NCI-H187 (cell line): ENCODE measurements around the gene HSPBP1.
"Not testable (repeated sequence)": the region's sequence is repeated elsewhere in the genome, so short reads cannot be mapped to it uniquely, and the experiment has no call there.

Source experiments
- DNase-seq, 2 experiments: peaks; one replicate each; lab custom pipeline; 2025; lab: John Stamatoyannopoulos, UW

The HSPBP1 gene

DNA sequence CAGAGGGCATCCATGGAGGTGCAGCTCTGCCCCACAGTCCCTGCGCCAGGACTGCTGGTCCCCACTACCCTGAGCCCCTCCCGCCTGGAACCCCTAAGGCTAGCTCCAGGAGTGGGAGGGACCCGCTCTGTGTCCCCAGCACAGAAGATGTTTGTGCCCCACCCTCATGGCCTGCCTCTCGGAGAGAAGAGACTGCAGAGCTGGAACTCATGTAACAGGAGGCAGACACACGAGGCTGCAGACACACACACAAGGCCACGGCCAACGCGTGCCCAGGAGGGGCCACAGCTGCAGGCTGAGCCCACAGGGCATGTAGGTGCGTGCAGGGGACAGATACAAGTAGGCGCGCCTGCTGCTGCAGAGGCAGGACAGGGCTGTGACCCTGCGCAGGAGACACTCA, 40.9 kb downstream of the HSPBP1 start:
- no peak for DNase-seq

DNA sequence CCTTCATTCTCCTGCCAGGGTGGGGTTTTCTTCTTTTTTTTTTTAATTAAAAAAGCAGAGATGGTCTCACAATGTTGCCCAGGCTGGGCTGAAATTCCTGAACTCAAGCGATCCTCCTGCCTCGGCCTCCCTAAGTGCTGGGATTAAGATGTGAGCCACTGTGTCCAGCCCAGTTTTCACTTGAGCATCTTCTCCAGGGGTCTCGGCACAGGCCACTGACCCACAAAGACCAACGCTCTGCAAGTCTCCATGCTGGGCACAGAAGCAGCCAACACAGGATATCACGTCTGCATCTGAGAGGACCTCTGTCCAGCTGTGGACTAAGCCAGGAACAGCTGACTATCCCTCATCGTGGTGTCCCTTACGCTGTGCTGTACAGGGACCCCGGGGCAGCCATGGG, 41.9 kb downstream of the HSPBP1 start:
- DNase-seq = no peak

DNA sequence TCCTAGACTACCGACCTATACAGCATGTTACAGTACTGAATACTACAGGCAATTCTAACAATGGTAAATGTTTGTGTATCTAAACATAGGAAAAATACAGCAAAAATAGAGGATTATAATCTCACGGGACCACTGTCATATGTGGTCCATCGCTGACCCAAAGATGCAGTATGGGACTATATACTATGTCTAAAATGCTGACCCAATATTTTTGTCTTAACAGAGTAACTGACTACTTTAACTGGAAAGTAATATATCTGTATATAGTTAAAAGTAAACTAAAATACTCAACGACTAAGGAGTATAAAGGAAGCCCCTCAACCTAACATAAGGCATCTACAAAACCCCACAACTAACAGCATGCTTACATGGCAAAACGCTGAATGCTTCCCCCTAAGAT, 46.9 kb downstream of the HSPBP1 start:
- no peak for DNase-seq

DNA sequence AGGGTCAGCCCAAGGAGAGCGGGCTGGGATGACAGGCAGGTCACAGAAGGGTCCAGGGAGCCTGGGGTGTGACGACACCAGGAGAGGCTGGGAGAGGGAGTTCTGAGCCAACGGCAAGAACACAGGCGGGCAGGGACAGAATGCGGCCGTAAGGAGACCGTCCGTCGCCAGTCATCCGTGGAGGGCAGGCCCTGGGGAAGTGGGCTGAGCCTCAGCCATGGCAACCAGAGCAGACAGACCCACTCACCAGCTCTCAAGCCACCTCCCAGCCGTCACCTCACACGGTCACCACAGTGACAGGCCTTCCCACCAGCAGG, 47.7 kb downstream of the HSPBP1 start:
- DNase-seq = no peak

DNA sequence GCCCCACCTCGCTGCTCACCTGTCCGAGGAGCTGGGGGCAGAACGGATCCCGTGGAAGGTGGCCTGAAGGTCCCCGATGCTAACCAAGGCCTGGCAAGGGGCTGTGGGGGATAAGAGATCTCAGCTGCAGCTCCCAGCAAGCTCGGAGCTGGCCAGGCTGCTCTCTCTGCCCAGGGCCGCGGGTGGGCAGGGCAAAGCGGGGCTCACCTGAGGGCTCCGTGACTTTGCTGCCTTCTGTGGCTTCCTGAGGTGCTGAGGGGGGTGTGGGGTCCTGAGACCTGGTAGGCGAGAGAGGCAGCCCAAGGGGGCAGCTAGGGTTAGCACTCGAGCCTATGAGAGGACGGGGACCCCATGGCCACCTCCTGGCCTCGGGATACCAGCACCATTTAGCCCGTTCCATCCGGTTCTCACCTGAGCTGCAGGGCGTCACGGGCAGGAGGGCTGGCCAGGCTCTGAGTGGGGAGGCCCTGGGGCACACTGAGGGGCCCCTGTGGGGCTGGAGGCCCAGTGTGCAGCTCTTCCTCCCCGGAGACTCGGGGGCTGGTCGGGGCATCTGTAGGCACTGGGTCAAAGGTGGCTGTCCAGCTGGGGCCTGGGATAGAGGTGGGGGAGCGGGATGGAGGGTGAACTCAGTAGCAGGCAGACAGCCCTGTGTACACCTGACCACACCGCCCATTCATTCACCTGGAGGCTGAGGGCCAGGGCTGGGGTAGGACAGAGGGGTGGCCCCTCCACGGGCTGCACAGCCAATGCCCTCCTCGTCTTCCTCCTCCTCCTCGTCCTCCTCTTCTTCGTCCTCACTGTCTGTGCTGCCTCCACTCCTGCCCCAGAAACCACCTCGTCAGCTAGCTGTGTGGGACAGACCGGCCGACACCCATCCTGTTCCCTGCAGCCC, 48.3 kb downstream of the HSPBP1 start:
- no peak for DNase-seq

DNA sequence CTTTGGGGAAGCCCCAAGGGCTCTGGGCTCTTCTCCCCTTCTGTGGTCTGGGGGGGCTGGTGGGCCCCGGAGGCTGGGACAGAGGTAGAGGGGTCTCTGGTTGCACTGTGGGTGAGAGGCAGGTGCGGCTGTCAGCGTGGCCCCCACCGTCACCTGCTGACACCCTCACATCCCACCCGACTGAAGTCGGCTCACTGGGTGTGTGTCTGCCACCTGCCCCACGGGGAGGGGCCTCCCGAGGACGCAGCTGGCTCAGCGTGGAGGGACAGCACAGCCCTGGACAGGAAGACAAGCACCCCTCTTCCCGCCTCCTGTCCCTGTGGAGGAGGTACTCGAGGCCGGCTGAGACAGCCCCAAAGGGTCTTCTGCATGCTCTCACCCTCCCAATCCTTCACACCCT, 49.1 kb downstream of the HSPBP1 start:
- no peak for DNase-seq

DNA sequence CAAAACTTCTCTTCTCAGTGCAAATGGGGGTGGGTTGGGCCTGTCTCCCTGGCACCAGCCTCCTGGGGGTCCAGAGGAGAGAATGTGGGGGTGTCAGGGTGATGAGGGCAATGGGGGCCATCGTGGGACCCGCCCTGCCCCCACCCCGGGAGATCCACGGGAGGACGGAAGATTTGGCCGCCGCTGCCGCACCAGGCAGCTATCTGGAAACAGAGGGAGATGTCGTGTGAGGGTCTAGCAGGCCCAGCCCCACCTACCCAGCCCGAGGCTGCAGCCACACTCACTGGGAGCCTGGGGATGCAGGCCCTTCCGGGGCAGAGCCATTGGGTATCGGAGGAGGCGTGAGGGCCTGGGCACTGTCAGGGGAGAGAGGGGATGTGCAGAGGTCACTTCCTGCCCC, 49.6 kb downstream of the HSPBP1 start:
- DNase-seq = no peak

DNA sequence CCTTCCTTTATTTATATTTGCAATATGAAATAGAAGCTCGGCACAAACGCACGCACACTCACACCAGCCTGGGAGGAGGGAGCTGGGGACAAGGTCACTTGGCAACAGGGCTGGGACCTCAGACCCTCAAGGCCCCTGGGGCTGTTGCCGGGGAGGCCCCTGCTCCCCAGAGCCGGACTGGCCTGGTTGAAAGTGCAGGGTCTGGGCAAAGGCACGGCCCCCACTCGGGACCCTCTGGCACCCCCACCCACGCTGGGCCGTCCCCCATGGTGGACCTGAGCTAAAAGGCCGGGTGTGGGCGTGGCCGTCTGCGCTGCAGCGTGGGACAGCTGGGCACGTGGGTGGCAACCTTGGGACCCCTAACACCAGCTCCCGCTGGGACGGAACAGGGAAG, 50.1 kb downstream of the HSPBP1 start:
- DNase-seq = no peak

DNA sequence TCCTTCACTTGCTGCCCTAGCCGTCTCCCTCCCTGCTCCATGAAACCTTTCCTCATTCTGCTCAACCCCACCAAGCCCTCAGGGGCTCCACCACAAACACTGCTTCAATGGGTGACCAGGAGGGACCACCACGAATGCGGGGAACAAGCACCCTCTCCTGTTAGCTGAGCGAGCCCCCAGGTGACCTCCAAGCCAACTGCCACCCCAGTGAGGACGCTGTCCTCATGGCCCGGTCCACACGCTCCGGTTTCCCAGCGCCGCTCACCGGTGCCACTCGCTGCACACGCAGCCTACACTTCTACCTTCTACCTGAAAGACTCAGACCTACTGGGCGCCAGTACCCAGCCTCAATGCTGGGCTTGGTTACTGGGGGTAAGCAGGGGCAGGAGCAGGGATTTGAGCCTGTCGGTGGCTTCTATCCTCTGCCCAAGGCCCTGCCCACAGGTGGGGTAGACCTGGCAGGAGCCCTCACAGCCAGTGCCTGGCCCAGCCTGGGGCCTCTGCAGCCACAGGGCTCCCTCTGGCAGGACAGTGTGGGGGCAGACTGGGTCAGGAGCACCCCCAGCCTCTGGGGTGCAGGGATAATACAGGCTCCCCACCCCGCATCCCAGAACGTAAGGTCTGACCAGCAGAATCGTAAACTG, 50.6 kb downstream of the HSPBP1 start:
- DNase-seq = no peak

DNA sequence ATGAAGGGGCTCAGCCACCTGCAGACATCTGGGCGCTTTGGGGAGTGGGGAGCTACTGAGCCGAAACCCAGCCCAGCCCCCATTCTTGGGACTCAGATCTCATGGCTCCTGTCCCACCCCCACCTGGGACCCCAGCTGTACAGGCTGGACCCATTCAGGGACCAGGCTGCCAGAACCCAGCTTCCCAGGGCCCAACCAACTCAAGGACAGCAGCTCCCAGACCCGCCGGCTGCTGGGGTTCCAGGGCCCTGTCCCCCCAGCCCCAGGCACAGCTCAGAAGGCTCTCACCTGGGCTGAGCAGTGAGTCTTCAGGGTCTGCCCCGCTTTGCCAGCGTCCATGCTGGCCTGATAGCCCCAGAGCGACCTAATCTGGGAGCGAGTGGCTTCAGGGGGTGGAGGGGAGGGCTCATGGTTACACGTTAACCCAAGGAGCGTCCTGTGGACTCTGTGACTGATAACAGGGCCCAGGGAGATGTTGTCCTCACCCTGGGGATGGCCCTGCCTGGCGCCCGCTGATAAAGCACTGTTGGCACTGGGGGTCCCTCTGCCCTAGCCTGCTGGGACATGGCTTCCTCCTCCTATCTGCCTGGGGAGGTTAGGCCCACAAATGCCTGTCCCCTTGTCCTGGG, 51.4 kb downstream of the HSPBP1 start, which contains the start of gene TMEM86B:
Gene TMEM86B (minus strand): TSS at position 361 of the 629 bp plus-strand sequence. CDS start 22 bp downstream, at position 339.
- no peak for DNase-seq

DNA sequence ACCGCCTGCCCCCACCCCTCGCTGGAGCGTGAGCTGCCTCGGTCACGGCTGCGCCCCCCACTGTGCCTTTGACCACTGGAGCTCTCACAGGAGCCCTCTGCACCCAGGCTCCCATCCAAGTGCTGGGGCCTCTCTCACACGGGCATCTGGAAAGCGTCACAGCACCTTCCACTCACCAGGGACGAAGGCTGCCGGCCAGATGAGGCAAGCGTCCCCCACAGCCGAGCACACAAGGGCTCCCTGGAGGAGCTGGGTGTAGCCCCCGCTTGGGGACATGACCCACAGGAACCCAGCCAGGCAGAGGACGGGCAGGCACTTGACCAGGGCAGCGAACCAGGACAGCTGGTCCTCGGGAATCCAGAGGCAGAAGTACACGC, 51.9 kb downstream of the HSPBP1 start:
- DNase-seq = no peak

DNA sequence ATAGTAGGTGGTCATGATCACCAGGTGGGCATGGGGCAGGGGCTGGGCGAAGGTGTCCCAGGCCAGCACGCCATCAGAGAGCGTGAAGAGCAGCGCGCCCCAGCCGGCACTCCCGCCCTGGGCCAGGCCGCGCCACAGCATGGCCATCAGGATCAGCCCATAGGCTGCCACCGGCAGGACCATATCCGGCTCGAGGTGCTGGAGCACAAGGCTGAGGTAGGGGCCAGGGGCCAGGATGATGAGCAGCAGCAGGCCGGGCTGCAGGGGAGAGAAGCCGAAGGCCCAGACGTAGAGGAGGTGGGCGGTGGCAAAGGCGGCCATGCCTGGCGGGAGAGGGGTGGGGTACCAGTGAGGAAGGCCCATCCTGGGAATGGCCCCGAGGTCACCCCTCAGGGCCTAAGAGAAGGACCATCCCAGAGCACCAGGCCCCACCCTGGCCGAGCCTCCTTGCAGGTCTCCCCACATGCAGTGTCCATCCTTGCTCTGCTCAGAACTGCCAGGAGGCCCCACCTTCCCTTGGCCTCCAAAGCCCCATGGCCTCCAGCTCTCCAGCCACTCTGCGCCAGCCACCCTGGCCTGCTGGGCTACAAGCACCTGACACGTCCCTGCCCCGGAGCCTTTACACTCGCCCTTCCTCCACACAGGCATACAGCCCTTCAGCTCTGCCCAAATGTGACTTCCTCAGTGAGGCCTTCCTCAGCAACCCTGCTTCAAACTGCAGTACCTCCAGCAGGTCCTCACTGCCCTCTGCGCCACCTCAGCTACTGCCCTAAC, 52.5 kb downstream of the HSPBP1 start:
- DNase-seq = no peak

DNA sequence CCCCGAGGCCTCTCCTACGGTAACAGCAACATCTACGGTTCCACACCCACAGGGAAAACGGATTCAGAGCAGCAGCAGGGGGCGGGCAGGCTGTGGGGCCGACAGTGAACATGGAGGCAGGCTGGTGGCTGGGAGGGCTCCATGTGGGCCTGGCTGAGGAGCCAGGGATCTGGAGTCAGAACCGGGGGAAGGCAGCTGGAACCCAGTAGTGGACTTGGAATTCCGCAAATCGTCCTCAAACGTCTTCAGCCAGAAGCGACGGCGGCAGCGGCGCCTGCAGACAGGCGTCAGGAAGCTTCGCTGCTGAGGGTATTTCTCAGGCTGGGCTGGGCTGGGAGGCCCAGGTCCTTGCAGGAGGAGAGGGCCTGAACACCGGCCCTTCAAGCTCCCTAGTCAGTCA, 53.1 kb downstream of the HSPBP1 start:
- no peak for DNase-seq

DNA sequence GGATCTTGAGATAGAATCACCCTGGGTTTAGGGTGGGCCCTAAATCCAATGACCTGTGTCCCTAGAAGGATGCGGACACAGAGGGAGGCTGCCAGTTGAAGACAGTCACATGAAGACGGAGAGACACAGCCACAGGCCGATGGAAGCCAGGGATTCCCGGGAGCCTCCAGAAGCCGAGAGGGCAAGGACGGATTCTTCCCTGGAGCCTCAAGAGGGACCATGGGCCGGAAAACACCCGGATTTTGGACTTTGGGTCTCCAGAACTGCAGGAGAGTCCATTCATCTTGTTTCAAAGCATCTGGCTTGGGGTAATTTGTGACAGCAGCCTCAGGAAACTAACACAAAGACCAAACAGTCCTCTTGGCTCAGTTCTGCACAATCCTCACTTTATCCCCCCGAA, 53.6 kb downstream of the HSPBP1 start:
- no peak for DNase-seq

DNA sequence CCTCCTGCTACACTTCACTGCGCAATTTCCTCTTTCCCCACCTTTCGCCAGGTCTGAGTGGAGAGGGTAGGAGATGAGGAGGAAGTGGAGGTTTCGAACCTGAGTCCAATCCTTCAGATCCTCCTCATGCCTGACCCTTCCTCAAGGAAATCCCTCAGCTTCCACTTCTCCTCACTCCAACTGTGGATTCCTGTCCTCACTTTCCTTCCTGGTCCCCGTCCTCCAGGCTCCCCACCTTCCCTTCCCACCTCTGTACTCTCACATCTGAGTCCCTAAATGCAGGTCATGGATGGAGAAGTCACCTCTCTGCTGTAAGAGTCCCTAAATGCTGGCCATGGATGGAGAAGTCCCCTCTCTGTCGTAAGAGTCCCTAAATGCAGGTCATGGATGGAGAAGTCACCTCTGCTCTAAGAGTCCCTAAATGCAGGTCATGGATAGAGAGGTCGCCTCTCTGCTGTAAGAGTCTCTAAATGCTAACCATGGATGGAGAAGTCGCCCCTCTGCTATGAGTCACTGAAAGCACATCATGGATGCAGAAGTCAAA, 54.4 kb downstream of the HSPBP1 start:
- no peak for DNase-seq

DNA sequence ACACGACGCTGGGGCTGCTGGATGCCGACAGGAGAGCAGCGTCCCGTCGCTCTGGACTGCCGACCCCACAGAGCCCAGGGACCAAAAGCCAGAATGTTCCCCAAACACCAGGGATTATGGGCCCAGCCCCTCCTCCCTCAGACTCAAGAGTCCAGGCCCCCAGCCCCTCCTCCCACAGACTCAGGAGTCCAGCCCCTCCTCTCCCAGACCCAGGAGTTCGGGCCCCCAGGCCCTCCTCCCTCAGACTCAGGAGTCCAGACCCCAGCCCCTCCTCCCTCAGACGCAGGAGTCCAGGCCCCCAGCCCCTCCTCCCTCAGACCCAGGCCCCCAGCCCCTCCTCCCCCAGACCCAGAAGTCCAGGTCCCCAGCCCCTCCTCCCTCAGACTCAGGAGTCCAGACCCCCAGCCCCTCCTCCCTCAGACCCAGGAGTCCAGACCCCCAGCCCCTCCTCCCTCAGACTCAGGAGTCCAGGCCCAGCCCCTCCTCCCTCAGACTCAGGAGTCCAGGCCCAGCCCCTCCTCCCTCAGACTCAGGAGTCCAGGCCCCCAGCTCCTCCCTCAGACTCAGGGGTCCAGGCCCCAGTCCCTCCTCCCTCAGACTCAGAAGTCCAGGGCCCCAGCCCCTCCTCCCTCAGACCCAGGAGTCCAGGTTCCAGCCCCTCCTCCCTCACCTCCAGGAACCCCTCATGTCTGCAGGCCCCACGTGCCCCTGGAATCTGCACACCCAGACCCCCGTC, 55.1 kb downstream of the HSPBP1 start:
- DNase-seq = not testable (repeated sequence)

DNA sequence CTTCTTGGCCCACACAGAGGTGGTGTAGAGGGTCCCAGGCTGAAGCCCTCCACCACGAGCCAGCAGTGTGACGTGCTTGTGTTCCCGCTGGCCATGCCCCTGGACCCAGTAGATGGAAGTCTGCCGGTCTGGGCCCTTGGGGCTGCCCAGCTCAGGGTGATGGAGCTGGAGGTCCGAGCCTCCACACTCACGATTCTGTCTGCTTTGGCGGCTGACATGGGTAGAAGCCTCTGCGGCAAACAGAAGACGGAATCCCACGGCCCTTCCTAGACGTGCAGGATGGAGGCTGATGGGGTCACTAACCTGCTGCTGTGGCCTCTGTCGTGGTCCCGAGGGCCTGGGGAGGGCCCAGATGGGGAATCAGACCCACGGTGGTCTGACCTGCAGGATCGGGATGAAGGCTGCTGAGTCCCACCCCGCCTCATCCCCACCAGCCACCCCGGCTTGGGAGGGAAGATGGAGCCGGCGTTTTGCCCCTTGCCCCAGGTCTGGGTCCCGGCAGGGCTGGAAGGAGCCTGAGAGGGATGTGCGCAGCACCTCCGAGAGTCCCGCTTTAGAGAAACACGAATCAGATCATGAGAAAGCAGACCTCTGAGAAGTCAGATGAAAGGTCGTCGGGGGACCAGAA, 55.8 kb downstream of the HSPBP1 start:
- no peak for DNase-seq

DNA sequence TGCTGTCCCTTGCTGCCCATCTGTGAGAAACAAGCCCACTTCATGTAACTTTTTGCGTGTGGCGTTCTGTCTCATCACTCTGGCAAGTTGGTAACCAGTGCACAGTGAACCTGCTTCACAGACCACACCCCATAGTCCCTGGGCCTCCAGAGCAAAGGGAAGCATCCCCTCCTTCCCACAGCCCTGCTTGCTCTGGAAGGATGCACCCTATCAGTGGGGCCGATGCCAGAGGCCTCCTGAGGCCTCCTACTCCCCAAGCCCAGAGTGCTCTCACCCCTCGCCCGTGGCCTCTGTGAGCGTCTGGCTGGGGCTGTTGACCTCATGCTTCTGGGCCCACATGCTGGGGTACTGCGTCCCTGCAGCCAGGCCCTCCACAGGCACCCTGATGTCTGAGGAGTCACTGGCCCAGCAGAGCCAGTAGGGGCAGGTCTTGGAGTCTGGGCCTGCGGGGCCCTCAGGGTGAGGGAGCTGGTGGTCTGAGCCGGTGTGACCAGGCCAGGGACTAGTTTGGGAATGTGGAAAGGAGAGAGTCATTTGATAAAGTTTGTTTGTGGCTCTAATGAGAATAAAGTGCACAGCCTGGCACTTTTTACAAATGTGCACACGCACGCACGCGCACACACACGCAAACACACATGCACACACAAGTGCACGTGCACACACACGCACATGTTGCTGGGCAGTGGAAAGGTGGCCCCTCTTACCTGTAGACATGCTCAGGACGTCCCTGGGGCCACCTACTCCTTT, 56.4 kb downstream of the HSPBP1 start:
- DNase-seq = no peak

DNA sequence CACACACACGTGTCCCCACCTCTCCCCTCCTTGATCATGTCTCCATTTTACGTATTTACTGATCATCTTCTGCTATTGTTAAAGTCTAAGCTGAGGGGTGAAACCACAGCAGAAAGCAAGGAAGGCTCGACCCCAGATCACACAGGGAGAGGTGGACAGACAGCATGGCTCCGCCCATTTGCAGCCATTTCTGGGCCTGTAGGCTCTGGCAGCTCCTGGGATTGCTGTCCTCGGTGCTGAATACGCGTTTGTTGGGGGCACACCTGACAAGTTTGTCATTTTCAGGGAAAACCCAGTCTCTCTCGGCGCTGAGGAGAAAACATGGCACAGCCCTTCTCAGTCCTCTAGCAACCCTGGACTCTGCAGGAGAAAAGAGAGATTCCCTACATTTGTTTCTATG, 59.4 kb downstream of the HSPBP1 start:
- no peak for DNase-seq
